Thymus (tissue), 11 donors: ENCODE results near the gene FAF1. TPM values are rescaled to one million over a fixed set of nuclear protein-coding genes. Genes with fewer than 3 reads are reported as not detected.

ENCODE experiments used
- DNase-seq, 9 donors: peaks; one replicate each; pipeline ENCODE4 v3.0.0-alpha.2; 2013; ENCODE audit warnings: low spot score in 9 of 9, low read depth in 6 of 9, missing footprints in 1 of 9
- H3K27ac ChIP-seq, 2 donors: one replicate each; pipeline ENCODE4 v1.5.1; 2013; ENCODE audit warnings: control low read depth in 1 of 2, low read depth in 1 of 2, low read length in 1 of 2, mild to moderate bottlenecking in 1 of 2, moderate library complexity in 1 of 2
- H3K27me3 ChIP-seq, 2 donors: one replicate each; pipeline ENCODE4 v1.5.1; 2013; ENCODE audit warnings: low read length in 1 of 2; ENCODE audit not compliant: control insufficient read depth in 2 of 2, insufficient read depth in 1 of 2
- H3K36me3 ChIP-seq, 2 donors: one replicate each; pipeline ENCODE4 v1.5.1; 2013; ENCODE audit warnings: low read length in 1 of 2, mild to moderate bottlenecking in 1 of 2, moderate library complexity in 1 of 2; ENCODE audit not compliant: control insufficient read depth in 2 of 2, insufficient read depth in 2 of 2
- H3K4me1 ChIP-seq, 2 donors: one replicate each; pipeline ENCODE4 v1.5.1; 2013; ENCODE audit warnings: low read length in 2 of 2; ENCODE audit not compliant: control insufficient read depth in 2 of 2, insufficient read depth in 2 of 2
- H3K4me3 ChIP-seq, 2 donors: one replicate each; pipeline ENCODE4 v1.5.1; 2013; ENCODE audit warnings: low read length in 2 of 2, control low read depth in 1 of 2, mild to moderate bottlenecking in 1 of 2
- H3K9me3 ChIP-seq, 2 donors: one replicate each; pipeline ENCODE4 v1.5.1; 2013; ENCODE audit warnings: low read length in 1 of 2, mild to moderate bottlenecking in 1 of 2; ENCODE audit not compliant: control insufficient read depth in 2 of 2, insufficient read depth in 1 of 2
- WGBS: extraction: QIAGEN DNeasy Blood & Tissue Kit; methylation state at CpG from one replicate; pipeline ENCODE4 v1.1.7; 2013; 5-methylcytosine and 5-hydroxymethylcytosine counted together
- polyA plus RNA-seq: library from polyadenylated mRNA; stranded (reverse); fragments of 200-250 nt; gene quantifications from one replicate; pipeline ENCODE4 v1.2.3, GENCODE V29; 2013
- total RNA-seq: library from RNA; stranded (reverse); fragments of 120-200 nt; gene quantifications from one replicate; pipeline ENCODE4 v1.2.4, GENCODE V29; 2013
- donor health status: healthy.

The FAF1 gene
- total and polyA plus RNA-seq, 2 donors = 39.1 to 66.3 TPM

- H3K27ac ChIP-seq = no peak overlapping the region
- no peaks in the 10 kb centered on the region for H3K9me3 ChIP-seq
- H3K4me1 ChIP-seq = no peaks in the 10 kb centered on the region
- no peak overlapping the region for H3K4me3 ChIP-seq
- H3K36me3 ChIP-seq = peaks cover 4 to 5% of the 10 kb centered on the region in 2 donors
- DNase-seq = no peak
- WGBS = 97% methylated on average over 1 of the region's 1 CpG
- no peaks in the 10 kb centered on the region for H3K27me3 ChIP-seq
These were observed 472.3 kb downstream of the FAF1 start for GRCh38 chr1:50487725-50488124.

GRCh38 chr1:50481142-50481736 is 478.8 kb downstream of the FAF1 start:
- no peak for DNase-seq
- H3K27ac ChIP-seq = no peak overlapping the region
- no peaks in the 10 kb centered on the region for H3K27me3 ChIP-seq
- no peak overlapping the region for H3K4me3 ChIP-seq
- no peaks in the 10 kb centered on the region for H3K36me3 ChIP-seq
- no peaks in the 10 kb centered on the region for H3K4me1 ChIP-seq
- no peaks in the 10 kb centered on the region for H3K9me3 ChIP-seq
- 96% methylated on average over 2 of the region's 2 CpGs for WGBS

GRCh38 chr1:50476800-50477199 is 483.3 kb downstream of the FAF1 start:
- Histone ChIP-seq H3K36me3 (peaks cover 8 to 9% of the 10 kb centered on the region in 2 donors), H3K27ac (no peak overlapping the region), H3K9me3 (no peaks in the 10 kb centered on the region), H3K27me3 (no peaks in the 10 kb centered on the region), H3K4me1 (no peaks in the 10 kb centered on the region), H3K4me3 (no peak overlapping the region)
- no peak for DNase-seq
- WGBS = 100% methylated on average over 1 of the region's 1 CpG

- Histone ChIP-seq H3K36me3 (peaks cover 9 to 13% of the 10 kb centered on the region in 2 donors), H3K27ac (no peak overlapping the region), H3K4me3 (no peak overlapping the region), H3K27me3 (no peaks in the 10 kb centered on the region), H3K9me3 (no peaks in the 10 kb centered on the region), H3K4me1 (no peaks in the 10 kb centered on the region)
- WGBS = 97% methylated on average over 7 of the region's 7 CpGs
- no peak for DNase-seq
These were observed 484.9 kb downstream of the FAF1 start for GRCh38 chr1:50474859-50475809.

GRCh38 chr1:50473513-50473912 is 486.6 kb downstream of the FAF1 start:
- DNase-seq = no peak
- H3K27me3 ChIP-seq = no peaks in the 10 kb centered on the region
- H3K36me3 ChIP-seq = peaks cover 9 to 13% of the 10 kb centered on the region in 2 donors
- H3K27ac ChIP-seq = no peak overlapping the region
- no peaks in the 10 kb centered on the region for H3K9me3 ChIP-seq
- H3K4me3 ChIP-seq = no peak overlapping the region
- H3K4me1 ChIP-seq = no peaks in the 10 kb centered on the region

GRCh38 chr1:50471967-50472366 is 488.1 kb downstream of the FAF1 start:
- Histone ChIP-seq H3K4me3 (no peak overlapping the region), H3K4me1 (no peaks in the 10 kb centered on the region), H3K27me3 (no peaks in the 10 kb centered on the region), H3K9me3 (no peaks in the 10 kb centered on the region), H3K27ac (no peak overlapping the region), H3K36me3 (peaks cover 9 to 13% of the 10 kb centered on the region in 2 donors)
- 95% methylated on average over 3 of the region's 3 CpGs for WGBS
- DNase-seq = no peak

GRCh38 chr1:50462964-50463363 is 497.1 kb downstream of the FAF1 start:
- H3K27me3 ChIP-seq = no peaks in the 10 kb centered on the region
- H3K4me1 ChIP-seq = no peaks in the 10 kb centered on the region
- no peak for DNase-seq
- H3K27ac ChIP-seq = no peak overlapping the region
- no peak overlapping the region for H3K4me3 ChIP-seq
- H3K36me3 ChIP-seq = peaks cover 0 to 2% of the 10 kb centered on the region in 2 donors
- 96% methylated on average over 2 of the region's 2 CpGs for WGBS
- H3K9me3 ChIP-seq = no peaks in the 10 kb centered on the region

GRCh38 chr1:50458507-50458906 is 501.6 kb downstream of the FAF1 start:
- DNase-seq = peak in 1 of 9 donors; percentile 2
- 51% methylated on average over 5 of the region's 5 CpGs for WGBS
- Histone ChIP-seq H3K9me3 (no peaks in the 10 kb centered on the region), H3K4me3 (no peak overlapping the region), H3K36me3 (peaks cover 2 to 3% of the 10 kb centered on the region in 2 donors), H3K27ac (no peak overlapping the region), H3K4me1 (no peaks in the 10 kb centered on the region), H3K27me3 (no peaks in the 10 kb centered on the region)

- peaks cover 0 to 5% of the 10 kb centered on the region in 2 donors for H3K36me3 ChIP-seq
- H3K4me3 ChIP-seq = no peak overlapping the region
- WGBS = 98% methylated on average over 1 of the region's 1 CpG
These were observed 505.2 kb downstream of the FAF1 start for GRCh38 chr1:50454911-50455310.

More at GRCh38 chr1:50454911-50455310, 505.2 kb downstream of the FAF1 start:
- Histone ChIP-seq H3K27me3 (no peaks in the 10 kb centered on the region), H3K4me1 (no peaks in the 10 kb centered on the region), H3K9me3 (no peaks in the 10 kb centered on the region), H3K27ac (no peak overlapping the region)
- DNase-seq = no peak
